Measurements from ENCODE around the gene CDH12.

CDH12 gene

GRCh38 chr5:21919414-21920022 lies 933.6 kb downstream of the CDH12 start:
- DNase-seq = peak; percentile 34

GRCh38 chr5:21918451-21918850 lies 934.7 kb downstream of the CDH12 start:
- DNase-seq = no peak

DNA sequence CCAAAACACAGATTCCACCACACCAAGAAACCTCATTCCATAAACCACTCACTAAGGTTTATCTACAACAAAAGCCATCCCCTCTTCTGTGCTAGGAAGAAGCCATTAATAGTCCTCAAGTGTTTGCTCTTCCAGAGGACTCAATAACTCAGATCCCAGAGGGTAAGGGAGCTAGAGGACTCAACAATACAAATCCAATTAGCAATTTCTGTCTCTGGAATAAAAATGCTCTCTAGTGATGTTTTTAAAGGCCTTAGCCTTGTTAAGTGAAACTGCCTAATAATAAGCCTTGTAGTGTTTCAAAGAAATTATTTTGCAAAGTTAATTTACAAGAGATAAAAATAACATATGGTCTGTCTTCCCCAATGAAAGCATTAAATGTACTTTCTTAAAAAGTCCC lies 942.4 kb downstream of the CDH12 start:
- peak; percentile 49 for DNase-seq

DNA sequence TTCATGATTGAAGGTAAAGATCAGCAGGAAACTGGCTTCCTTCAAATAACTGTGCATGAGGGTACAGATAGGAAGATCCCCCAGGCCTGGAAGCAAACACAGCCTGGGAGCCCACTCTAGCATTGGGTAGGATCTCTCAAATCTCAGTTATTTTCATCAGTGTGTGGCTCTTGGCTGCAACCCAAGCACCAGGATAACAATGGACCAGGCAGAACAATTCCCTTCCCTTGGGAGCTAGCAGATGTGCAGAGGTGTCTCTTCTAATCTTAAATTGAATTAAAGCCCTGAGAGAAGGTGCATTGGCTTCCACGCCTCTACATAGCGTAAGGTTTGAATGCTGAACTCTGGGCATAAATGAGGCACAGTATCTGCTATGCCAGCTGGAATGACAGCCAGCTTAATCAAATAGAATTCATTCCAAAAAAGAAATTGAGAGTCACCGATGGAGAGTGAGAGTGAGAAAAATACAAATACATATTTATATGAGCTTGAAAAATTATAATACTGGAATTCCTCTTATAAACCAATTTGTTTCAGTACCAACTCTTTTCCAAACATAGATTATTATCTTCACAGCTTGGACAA lies 957.3 kb downstream of the CDH12 start:
- DNase-seq = no peak

DNA sequence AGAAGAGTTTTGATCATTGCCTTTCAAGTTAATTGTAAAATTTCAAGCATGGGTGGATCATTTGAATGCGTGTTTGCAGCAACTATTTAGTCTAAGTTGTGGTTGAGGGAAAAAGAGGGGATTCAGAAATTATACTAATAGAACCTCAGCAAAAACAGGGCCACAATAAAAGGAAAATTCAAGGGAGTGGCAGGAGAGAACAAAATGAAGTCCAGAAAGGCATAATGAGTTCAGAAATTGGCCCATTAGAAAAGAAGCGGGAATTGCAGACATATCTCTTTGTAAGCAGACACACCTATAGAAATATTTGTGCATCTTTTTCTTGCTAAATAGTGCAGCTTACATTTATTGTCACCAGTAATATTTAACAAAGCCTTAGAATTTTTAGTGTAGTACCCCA lies 960.0 kb downstream of the CDH12 start:
- no peak for DNase-seq

GRCh38 chr5:21889581-21889980 lies 963.6 kb downstream of the CDH12 start:
- DNase-seq = no peak

DNA sequence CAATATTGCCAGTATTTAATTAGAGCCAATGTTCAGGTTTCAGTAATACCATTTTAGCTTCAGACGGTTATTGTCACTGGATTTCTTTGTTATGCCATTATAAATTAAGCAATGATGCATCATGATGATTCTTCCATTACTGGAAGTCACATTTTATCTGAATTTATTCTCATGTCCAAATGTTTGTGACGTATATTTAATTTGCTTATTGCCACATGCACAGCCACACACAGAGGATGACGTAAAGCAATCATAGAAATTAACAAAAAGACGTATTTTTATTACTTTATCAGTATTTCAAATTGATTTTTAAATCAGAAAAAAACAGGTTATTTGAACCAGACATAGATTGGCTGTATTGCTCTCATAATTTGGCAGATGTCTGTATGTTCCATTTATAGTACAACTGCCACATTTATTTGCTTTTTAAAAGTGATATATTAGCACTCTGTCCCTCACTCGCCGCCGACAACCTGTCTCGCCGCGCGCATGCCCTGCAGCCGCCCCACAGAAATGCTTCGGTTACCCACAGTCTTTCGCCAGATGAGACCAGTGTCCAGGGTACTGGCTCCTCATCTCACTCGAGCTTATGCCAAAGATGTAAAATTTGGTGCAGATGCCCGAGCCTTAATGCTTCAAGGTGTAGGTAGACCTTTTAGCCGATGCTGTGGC lies 970.9 kb downstream of the CDH12 start:
- no peak for DNase-seq

DNA sequence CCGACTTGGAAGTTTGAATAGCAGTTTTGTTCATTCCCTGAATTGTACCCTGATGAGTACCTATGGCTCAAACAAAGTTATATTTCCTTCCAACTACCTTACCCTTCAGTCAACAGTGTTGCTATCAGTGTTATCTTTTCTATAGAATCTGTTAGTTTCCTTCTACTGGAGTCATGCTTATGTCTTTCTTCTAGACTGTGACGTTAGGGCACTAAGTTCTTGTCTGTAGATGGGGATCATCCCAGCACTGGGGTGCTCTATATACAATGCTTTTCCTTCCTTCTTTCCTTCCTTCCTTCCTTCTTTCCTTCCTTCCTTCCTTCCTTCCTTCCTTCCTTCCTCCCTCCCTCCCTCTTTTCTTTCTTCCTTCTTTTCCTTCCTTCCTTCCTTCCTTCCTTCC lies 973.0 kb downstream of the CDH12 start:
- no peak for DNase-seq

DNA sequence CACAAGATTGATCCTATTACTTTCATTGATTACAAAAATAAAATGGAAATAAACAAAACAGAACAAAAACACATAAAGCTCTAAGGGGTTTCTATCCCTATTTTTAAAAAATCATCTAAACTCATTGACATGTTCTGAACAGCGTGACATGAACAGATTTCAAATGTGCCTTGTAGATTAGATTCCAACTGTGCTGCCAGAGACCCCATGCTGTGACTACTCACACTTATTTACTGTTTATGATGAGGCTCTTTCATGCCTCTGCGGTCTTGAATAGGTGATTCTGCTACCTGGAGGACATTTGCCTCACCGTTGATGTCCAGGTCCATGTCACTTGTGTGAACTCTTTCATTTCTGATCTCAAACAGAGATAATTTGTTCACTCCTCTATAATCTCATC lies 990.2 kb downstream of the CDH12 start:
- peak; percentile 89 for DNase-seq

DNA sequence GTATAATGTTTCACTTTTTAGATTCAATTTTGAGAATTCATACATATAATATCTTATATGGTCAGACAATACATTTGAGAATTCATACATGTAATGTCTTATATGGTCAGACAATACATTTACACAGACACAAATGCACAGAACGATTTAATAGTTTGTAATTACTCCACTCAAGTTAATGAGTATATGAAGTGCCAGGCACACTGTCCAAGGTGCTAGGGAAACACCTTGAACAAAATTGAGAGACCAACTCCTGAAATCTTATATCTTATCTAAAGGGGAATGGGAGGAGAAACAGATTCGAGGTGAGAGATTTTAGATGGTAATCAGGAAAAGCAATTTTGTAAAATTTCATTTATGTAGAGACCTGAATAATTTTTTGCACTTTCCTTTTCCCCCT lies 994.7 kb downstream of the CDH12 start:
- no peak for DNase-seq

DNA sequence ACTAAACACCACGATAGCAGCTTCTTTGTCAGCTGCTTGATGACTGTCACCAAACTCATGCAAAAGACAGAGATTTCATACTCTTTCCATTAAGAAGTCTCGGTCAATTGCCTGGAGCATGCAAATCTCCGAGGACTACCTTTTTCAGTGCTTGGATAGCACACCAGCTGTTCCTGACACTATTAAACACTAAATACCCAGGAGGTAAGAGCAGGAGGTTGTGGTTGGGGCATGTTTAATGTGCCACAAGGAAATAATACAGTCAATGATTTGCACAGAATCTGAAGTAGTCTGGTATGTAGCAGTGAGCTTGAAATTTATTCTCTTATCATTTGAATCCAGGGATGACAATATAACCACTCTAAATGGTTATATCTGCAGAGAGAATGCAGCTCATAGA lies 996.2 kb downstream of the CDH12 start:
- DNase-seq = peak; percentile 95

- no peak for DNase-seq
Measured at GRCh38 chr5:21847300-21847699, 1005.8 kb downstream of the CDH12 start.

GRCh38 chr5:21844960-21845359 lies 1008.2 kb downstream of the CDH12 start:
- no peak for DNase-seq

- DNase-seq = no peak
Measured at GRCh38 chr5:21834863-21835262, 1018.3 kb downstream of the CDH12 start.

DNA sequence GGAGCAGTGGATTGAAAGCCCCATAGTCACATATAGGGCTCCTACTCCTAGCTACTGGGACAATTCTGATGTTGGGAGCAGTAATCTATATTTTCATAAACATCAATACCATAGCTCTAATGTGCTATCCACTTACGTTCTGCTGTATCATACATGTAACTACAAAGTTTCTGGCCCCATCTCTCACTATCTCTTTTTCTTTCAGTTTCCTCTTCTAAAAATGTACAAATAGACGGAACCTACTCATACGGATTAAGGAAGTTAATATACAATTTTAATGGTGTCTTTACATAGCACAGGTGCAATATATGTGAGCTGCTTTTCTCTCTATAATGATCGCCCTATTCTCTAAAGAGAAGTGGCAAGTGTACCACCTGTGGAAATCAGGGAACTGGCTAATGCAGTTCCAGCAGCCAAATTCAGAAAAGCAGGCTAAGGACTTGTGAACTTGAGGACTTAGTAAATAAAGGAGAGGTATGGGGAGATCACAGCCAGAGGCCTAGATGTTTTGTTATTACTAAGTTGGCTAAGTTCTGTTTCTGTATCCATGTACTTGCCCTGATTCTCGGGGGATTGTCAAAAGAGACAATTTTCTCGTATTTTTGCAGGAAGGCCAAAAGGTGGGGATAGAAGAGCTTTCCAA lies 1021.9 kb downstream of the CDH12 start:
- DNase-seq = no peak

DNA sequence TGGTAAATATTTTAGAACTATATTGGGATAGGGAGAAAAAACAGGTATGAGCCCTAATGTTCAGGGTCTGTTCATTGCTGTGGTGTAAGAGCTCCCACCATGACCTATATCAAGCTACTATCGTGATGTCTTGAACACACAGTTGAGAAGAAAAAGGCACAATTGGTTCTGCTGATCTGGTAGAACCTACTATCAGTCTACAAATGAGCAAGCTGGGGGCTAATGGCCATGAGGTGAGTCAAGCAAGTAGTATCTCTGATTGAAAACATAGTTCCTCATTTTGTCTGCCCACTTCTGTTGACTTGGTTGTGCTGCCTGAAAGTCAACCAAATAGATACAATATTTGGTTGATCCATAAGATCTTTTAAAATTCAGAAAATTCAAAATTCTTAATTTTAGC lies 1026.3 kb downstream of the CDH12 start:
- DNase-seq = no peak

DNA sequence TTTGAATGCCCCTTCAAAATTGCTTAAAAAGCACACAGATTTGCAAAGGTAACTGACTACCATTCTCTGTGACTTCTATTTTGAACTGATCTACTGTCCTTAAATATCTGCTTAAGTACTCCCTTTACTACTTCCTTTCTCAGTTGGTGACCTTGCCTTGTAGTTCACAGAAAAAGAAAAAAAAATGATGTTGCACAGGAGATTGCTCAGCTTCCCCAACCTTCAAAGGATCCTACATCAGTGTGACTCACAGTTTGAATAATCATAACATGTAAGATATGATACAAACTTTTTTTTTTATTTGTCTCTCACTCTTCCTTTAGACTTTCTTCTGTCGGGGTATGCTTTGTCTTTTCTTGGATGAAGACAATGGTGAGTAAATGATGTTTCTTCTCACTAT lies 1029.6 kb downstream of the CDH12 start:
- DNase-seq = no peak

GRCh38 chr5:21823076-21823574 lies 1030.0 kb downstream of the CDH12 start:
- DNase-seq = no peak

GRCh38 chr5:21820527-21820926 lies 1032.6 kb downstream of the CDH12 start:
- DNase-seq = no peak

GRCh38 chr5:21818370-21818720 lies 1034.8 kb downstream of the CDH12 start:
- no peak for DNase-seq

DNA sequence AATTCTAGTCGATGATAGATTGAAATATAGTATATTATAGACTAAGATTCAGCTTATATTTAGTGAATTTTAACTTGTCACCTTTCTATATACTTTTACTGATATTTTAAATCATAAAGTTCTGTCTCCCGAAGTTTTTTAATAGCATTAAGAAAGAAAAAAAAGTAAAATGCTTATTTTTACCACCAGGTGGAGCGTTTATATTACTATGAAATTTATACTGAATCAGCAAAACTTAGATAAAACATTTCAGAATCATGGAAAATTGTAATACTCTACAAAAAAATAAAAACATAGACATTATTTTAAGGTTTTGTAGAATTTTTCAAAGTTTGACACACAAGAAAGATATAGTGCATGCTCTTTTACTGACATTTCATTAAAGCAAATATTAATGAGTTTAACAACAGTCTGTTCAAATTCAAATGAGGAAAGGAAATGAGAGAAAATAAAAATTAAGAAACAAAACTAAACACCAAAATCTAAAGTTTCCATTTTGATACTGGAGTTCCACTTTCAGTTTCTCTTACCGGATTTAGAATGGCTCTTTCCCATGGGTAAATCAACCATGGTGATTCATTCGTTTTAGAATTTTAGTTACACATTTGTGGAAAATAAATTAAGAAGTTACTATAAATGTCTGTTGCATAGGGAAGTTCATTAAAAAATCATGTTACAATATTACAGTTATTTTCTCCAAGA lies 1035.3 kb downstream of the CDH12 start:
- DNase-seq = no peak

DNA sequence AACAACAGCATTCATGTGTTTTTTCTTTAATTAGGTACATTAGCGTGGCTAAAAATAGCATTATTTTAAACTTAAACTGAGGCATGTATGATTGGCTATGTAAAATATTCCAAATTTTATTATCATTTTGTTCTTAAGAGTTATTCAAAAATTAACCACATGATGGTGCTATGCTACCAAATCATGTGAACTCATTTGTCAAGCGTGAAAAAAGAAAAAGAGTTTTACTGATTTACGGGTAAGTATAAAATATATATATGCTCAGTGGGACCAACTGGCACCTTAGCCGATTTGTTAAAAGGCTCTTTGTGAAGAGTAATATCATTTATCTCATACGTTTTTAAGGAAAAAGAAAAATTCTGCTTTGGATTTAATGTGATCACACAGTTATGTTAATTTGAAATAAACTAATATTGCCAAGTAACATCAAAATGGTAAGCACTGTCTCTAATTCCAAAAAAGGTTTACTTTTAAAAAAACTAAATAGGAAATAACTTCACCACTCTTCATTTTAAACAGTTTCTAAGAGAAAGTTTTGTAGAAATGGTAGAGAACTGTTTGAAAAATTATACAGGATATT lies 1042.3 kb downstream of the CDH12 start:
- no peak for DNase-seq

DNA sequence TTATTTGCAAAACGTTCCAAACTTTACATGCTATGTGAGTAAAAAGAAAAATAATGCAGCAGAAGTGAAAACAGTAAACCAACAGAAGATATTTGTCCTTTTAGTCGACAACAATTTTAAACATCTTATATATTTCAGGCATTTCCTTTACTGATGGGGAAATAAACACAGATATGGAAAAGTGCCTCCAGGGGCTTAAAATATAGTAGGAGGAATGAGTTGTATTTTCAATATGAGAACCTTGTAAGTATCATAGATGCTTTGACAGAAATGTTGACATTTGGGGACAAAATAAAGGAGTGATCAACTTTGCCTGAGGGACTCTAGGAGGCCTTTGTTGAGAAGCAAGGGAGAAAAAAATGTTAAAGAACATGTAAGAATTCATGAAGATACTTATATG lies 1043.5 kb downstream of the CDH12 start:
- no peak for DNase-seq
